ENCODE data around the gene FAM171A2. TPM values are rescaled to one million over a fixed set of nuclear protein-coding genes. Genes with fewer than 3 reads are reported as not detected.

Gene FAM171A2
- total RNA-seq, 1 experiment from 2014 or later: 27.5 TPM

DNA sequence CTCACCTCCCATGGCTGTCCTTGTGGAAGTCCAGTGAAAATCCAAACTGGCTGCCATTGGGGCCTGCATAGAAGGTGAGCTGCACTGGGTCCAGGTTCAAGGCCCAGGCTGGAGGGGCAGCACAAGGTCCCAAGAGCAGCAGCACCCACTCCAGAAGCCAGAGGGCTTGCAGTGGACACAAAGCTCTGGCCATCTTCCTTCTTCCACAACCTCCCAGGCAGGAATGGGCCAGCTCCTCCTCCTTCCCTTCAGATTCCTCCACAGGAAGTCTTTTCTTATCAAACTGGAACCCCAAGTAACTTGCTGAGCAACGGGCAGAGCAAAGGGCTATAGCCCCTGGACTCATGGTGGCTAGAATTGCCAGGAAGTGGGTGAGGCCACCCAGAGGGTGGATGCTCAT lies 25.6 kb upstream of the FAM171A2 start, which contains the start of gene ITGA2B:
ITGA2B (minus strand) TSS at position 369 of the 400 bp plus-strand sequence; CDS start at position 193, 176 bp downstream.
- H3K36me3 Mint-ChIP-seq (ENCODE audit: insufficient read depth in 1 of 3, low read depth in 3 of 3): no peaks in the 10 kb centered on the region
- WGBS (ENCODE audit: extremely low coverage, insufficient read length, low lambda C conversion rate): no CpG with 5 or more reads among the region's 1 CpG
- H3K27me3 Mint-ChIP-seq (ENCODE audit: low read depth): peaks cover 28% of the 10 kb centered on the region

More for the DNA sequence above, 25.6 kb upstream of the FAM171A2 start, which contains the start of gene ITGA2B:
- Mint-ChIP-seq H3K9me3 (no peaks in the 10 kb centered on the region), H3K4me3 (no peak within 1 kb of the TSS), H3K4me1 (peaks cover 11 to 13% of the 10 kb centered on the region in 2 experiments), H3K27ac (no peak within 1 kb of the TSS; a peak in 1 of 7 replicates)
- no peak within 1 kb of the TSS for H3K27ac ChIP-seq (ENCODE audit: insufficient read length, low read depth, low read length)
- TF ChIP-seq, protein P1, sequence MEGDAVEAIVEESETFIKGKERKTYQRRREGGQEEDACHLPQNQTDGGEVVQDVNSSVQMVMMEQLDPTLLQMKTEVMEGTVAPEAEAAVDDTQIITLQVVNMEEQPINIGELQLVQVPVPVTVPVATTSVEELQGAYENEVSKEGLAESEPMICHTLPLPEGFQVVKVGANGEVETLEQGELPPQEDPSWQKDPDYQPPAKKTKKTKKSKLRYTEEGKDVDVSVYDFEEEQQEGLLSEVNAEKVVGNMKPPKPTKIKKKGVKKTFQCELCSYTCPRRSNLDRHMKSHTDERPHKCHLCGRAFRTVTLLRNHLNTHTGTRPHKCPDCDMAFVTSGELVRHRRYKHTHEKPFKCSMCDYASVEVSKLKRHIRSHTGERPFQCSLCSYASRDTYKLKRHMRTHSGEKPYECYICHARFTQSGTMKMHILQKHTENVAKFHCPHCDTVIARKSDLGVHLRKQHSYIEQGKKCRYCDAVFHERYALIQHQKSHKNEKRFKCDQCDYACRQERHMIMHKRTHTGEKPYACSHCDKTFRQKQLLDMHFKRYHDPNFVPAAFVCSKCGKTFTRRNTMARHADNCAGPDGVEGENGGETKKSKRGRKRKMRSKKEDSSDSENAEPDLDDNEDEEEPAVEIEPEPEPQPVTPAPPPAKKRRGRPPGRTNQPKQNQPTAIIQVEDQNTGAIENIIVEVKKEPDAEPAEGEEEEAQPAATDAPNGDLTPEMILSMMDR (conservative IDR thresholded peaks at IDR 0.05): no peak
- H2BK15ac ChIP-seq (ENCODE audit: low read depth, low read length): no peak within 1 kb of the TSS
- no peak within 1 kb of the TSS for H4K5ac ChIP-seq (ENCODE audit: insufficient read length, low read depth, low read length)
- H3K23me2 ChIP-seq (ENCODE audit: insufficient read length, low read depth, low read length, poor library complexity, severe bottlenecking): peaks cover 16% of the 10 kb centered on the region
- no peak within 1 kb of the TSS for H3K4ac ChIP-seq (ENCODE audit: low read depth, low read length)
- no peaks in the 10 kb centered on the region for H3K79me2 ChIP-seq (ENCODE audit: insufficient read depth, low read length)
- no peak within 1 kb of the TSS for H3T11ph ChIP-seq (ENCODE audit: low read length)
- H2BK120ac ChIP-seq (ENCODE audit: low read depth, low read length, poor library complexity, severe bottlenecking): no peak within 1 kb of the TSS
- no peak within 1 kb of the TSS for H3K18ac ChIP-seq (ENCODE audit: insufficient read length, low read depth, low read length)
- no peak within 1 kb of the TSS for H2BK12ac ChIP-seq (ENCODE audit: insufficient read length, low read depth, low read length)
- no peak within 1 kb of the TSS for H3K56ac ChIP-seq (ENCODE audit: insufficient read length, low read depth, low read length)
- H2BK20ac ChIP-seq (ENCODE audit: low read depth, low read length, poor library complexity, severe bottlenecking): no peak within 1 kb of the TSS
- H3K79me1 ChIP-seq (ENCODE audit: insufficient read depth, low read depth, low read length, poor library complexity, severe bottlenecking): no peaks in the 10 kb centered on the region
- no peak within 1 kb of the TSS for H2BK5ac ChIP-seq (ENCODE audit: insufficient read length, low read length)
- H3K4me1 ChIP-seq (ENCODE audit: insufficient read depth, low read length): no peaks in the 10 kb centered on the region
- H3K27me3 ChIP-seq (ENCODE audit: insufficient read depth, low read length): peaks cover 3% of the 10 kb centered on the region; the same call in 1 of the 2 replicates
- H4K20me1 ChIP-seq (ENCODE audit: control insufficient read depth, insufficient read depth, insufficient read length): no peaks in the 10 kb centered on the region
- H3K14ac ChIP-seq (ENCODE audit: insufficient read depth, low read length): no peak within 1 kb of the TSS
- H3K9ac ChIP-seq (ENCODE audit: extremely low read depth, insufficient read length, low read length): no peak within 1 kb of the TSS
- H2AFZ ChIP-seq (ENCODE audit: low read length): no peak within 1 kb of the TSS
- no peak within 1 kb of the TSS for H4K8ac ChIP-seq (replicated peaks; ENCODE audit: insufficient read length, low read depth, low read length)
- H2AK5ac ChIP-seq (ENCODE audit: insufficient read length, low read length): no peak within 1 kb of the TSS
- no peak within 1 kb of the TSS for H3K23ac ChIP-seq (ENCODE audit: insufficient read length, low read depth, low read length)
- no peak within 1 kb of the TSS for H3K4me2 ChIP-seq (ENCODE audit: insufficient read depth, insufficient read length, low read length)
- H4K91ac ChIP-seq (ENCODE audit: insufficient read length, low read depth, low read length): no peak within 1 kb of the TSS
- H3K9me3 ChIP-seq (ENCODE audit: control insufficient read depth, low read depth, low read length): no peaks in the 10 kb centered on the region
- DNase-seq: no peak

Data from H9 (cell line).